Mesenchymal stem cell (in vitro differentiated cells and primary cell): ENCODE results near the gene KLHL22.

Experiments
- DNase-seq: peaks from one replicate; pipeline ENCODE4 v3.0.0-alpha.2; 2013
- H2AFZ ChIP-seq: one replicate; pipeline ENCODE4 v1.6.1; 2013; ENCODE audit warnings: low read depth, mild to moderate bottlenecking, control low read depth, inconsistent platforms, low read length, moderate library complexity
- H2AK5ac ChIP-seq: 2 replicates; pipeline ENCODE4 v1.6.1; 2013; ENCODE audit warnings: low read length, moderate library complexity, mild to moderate bottlenecking, inconsistent platforms; ENCODE audit not compliant: severe bottlenecking
- H2BK120ac ChIP-seq: one replicate; pipeline ENCODE4 v1.6.1; 2013; ENCODE audit warnings: low read depth, mild to moderate bottlenecking, inconsistent platforms, low read length, moderate library complexity
- H2BK12ac ChIP-seq, 2 experiments: one replicate each; pipeline ENCODE4 v1.6.1; 2013; ENCODE audit warnings: inconsistent platforms in 2 of 2, low read length in 2 of 2, mild to moderate bottlenecking in 2 of 2, moderate library complexity in 2 of 2, control low read depth in 1 of 2
- H2BK15ac ChIP-seq: one replicate; pipeline ENCODE4 v1.6.1; 2013; ENCODE audit warnings: mild to moderate bottlenecking, low read depth, inconsistent platforms; ENCODE audit not compliant: poor library complexity, severe bottlenecking
- H2BK5ac ChIP-seq: 2 replicates; pipeline ENCODE4 v1.6.1; 2013; ENCODE audit warnings: low read depth, mild to moderate bottlenecking, low read length, control low read depth, inconsistent platforms; ENCODE audit not compliant: poor library complexity, severe bottlenecking
- H3K14ac ChIP-seq, 2 experiments: one replicate each; pipeline ENCODE4 v1.6.1; 2013; ENCODE audit warnings: inconsistent platforms in 2 of 2, low read length in 2 of 2, control low read depth in 1 of 2, mild to moderate bottlenecking in 1 of 2, moderate library complexity in 1 of 2
- H3K18ac ChIP-seq, 2 experiments: one replicate each; pipeline ENCODE4 v1.6.1; 2013; ENCODE audit warnings: inconsistent platforms in 2 of 2, low read length in 2 of 2, control low read depth in 1 of 2, low read depth in 1 of 2, mild to moderate bottlenecking in 1 of 2
- H3K23ac ChIP-seq, 2 experiments: one replicate each; pipeline ENCODE4 v1.6.1; 2013; ENCODE audit warnings: inconsistent platforms in 2 of 2, low read length in 2 of 2, mild to moderate bottlenecking in 2 of 2, moderate library complexity in 2 of 2, control low read depth in 1 of 2
- H3K27ac ChIP-seq: 2 replicates; pipeline ENCODE4 v1.5.1; 2013; ENCODE audit warnings: mild to moderate bottlenecking, moderate library complexity, low read length, control low read depth, inconsistent platforms; ENCODE audit not compliant: poor library complexity, severe bottlenecking
- H3K27me3 ChIP-seq, 2 experiments: 2 replicates each; pipeline versions ENCODE4 v1.6.1 to v1.7.0; 2013; ENCODE audit warnings: low read length in 2 of 2, mild to moderate bottlenecking in 2 of 2, moderate library complexity in 2 of 2, control low read depth in 1 of 2, inconsistent platforms in 1 of 2; ENCODE audit not compliant: control insufficient read depth in 1 of 2, insufficient read depth in 1 of 2
- H3K36me3 ChIP-seq, 2 experiments: 2 replicates each; pipeline versions ENCODE4 v1.6.1 to v1.7.0; 2013; ENCODE audit warnings: low read length in 2 of 2, control low read depth in 1 of 2, inconsistent platforms in 1 of 2, low read depth in 1 of 2, mild to moderate bottlenecking in 1 of 2; ENCODE audit not compliant: insufficient read depth in 2 of 2, control insufficient read depth in 1 of 2
- H3K4ac ChIP-seq, 2 experiments: one replicate each; pipeline ENCODE4 v1.6.1; 2013; ENCODE audit warnings: inconsistent platforms in 2 of 2, low read length in 2 of 2, mild to moderate bottlenecking in 2 of 2, moderate library complexity in 2 of 2, control low read depth in 1 of 2, low read depth in 1 of 2
- H3K4me1 ChIP-seq: 2 replicates; pipeline ENCODE4 v1.6.1; 2013; ENCODE audit warnings: low read depth, low read length, control low read depth; ENCODE audit not compliant: control insufficient read depth, insufficient read depth
- H3K4me2 ChIP-seq: 2 replicates; pipeline ENCODE4 v1.6.1; 2013; ENCODE audit warnings: low read length, mild to moderate bottlenecking, inconsistent platforms; ENCODE audit not compliant: poor library complexity, severe bottlenecking
- H3K4me3 ChIP-seq, 2 experiments: 2 replicates each; pipeline versions ENCODE4 v1.5.1 to v1.7.0; 2013; ENCODE audit warnings: low read length in 2 of 2, mild to moderate bottlenecking in 2 of 2, control low read depth in 1 of 2, low read depth in 1 of 2; ENCODE audit not compliant: insufficient read depth in 1 of 2
- H3K79me1 ChIP-seq: replicated peaks from 2 replicates; pipeline ENCODE4 v1.6.1; 2013; ENCODE audit warnings: mild to moderate bottlenecking, control low read depth, low read length, inconsistent platforms; ENCODE audit not compliant: poor library complexity, severe bottlenecking
- H3K9ac ChIP-seq: 2 replicates; pipeline ENCODE4 v1.7.0; 2013; ENCODE audit warnings: mild to moderate bottlenecking, low read length, moderate library complexity
- H3K9me3 ChIP-seq: 2 replicates; pipeline ENCODE4 v1.7.0; 2013; ENCODE audit warnings: mild to moderate bottlenecking, low read length; ENCODE audit not compliant: control insufficient read depth
- H4K8ac ChIP-seq: one replicate; pipeline ENCODE4 v1.6.1; 2013; ENCODE audit warnings: inconsistent platforms, mild to moderate bottlenecking, low read length, moderate library complexity
- H4K91ac ChIP-seq: one replicate; pipeline ENCODE4 v1.6.1; 2013; ENCODE audit warnings: mild to moderate bottlenecking, low read length, inconsistent platforms
- WGBS: methylation state at CpG from one replicate; pipeline ENCODE4 v1.1.7; 2013; ENCODE audit warnings: mixed read lengths; 5-methylcytosine and 5-hydroxymethylcytosine counted together

KLHL22 gene

GRCh38 chr22:20396639-20397038 lies 99.0 kb downstream of the KLHL22 start:
- H3K4me3 ChIP-seq: no peak overlapping the region
- no peak overlapping the region for H4K8ac ChIP-seq
- no peak overlapping the region for H3K27ac ChIP-seq
- H3K4ac ChIP-seq: no peak overlapping the region
- 96% methylated on average over 1 of the region's 1 CpG for WGBS
- peak; percentile 52 for DNase-seq
- H3K9me3 ChIP-seq: no peaks in the 10 kb centered on the region
- H3K9ac ChIP-seq: no peak overlapping the region
- H4K91ac ChIP-seq: no peak overlapping the region
- H2AK5ac ChIP-seq: no peak overlapping the region
- H2BK120ac ChIP-seq: no peak overlapping the region
- no peak overlapping the region for H3K4me2 ChIP-seq
- no peak overlapping the region for H2AFZ ChIP-seq
- peaks cover 24% of the 10 kb centered on the region for H3K4me1 ChIP-seq
- H3K18ac ChIP-seq: no peak overlapping the region
- no peak overlapping the region for H3K23ac ChIP-seq
- no peak overlapping the region for H2BK15ac ChIP-seq
- no peaks in the 10 kb centered on the region for H3K27me3 ChIP-seq
- H3K36me3 ChIP-seq: peaks cover 0 to 19% of the 10 kb centered on the region in 2 experiments
- no peak overlapping the region for H3K14ac ChIP-seq
- no peak overlapping the region for H2BK12ac ChIP-seq
- peaks cover 38% of the 10 kb centered on the region for H3K79me1 ChIP-seq
- no peak overlapping the region for H2BK5ac ChIP-seq

GRCh38 chr22:20395907-20396287 lies 99.7 kb downstream of the KLHL22 start:
- 42% methylated on average over 1 of the region's 2 CpGs for WGBS

DNA sequence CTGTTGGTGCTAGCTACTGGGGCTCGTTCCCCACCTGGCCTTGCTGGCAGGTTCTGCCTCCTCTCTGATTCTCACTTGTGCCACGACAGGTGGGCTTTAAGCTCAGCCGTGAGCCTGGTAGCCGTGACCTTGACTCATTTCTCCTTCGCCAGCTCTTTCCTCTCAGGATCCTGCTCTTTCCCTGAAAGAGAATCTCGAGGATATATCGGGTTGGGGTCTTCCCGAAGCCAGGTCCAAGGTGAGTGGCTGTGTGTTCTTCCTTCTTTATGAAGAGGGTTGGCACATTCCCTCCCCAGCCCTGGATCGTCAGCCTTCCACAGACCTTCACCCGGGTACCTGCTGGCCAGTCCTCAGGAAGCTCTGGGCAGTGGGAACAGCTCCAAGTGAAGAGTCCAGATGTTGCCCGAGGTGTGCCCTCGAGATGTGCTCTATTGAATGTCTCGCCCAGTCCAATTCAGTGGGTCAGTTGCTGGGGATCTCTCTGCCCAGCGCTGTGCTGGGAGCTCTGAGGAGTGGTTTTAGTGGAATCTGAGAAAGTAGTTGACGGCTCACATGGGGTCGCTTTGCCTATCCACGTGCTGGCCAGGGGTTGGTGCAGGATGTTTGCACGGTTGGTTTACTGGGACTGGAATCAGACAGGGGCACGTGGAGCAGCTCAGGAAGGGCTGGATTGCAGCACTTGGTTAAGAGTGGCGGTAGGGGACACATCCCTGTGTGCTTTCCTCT lies 100.3 kb downstream of the KLHL22 start:
- no peak overlapping the region for H3K23ac ChIP-seq
- no peak overlapping the region for H2BK5ac ChIP-seq
- peaks cover 21% of the 10 kb centered on the region for H3K4me1 ChIP-seq
- no peak overlapping the region for H3K4ac ChIP-seq
- H3K9ac ChIP-seq: peak overlapping the region; percentile 89
- H4K91ac ChIP-seq: no peak overlapping the region
- peaks cover 28% of the 10 kb centered on the region for H3K79me1 ChIP-seq
- no peaks in the 10 kb centered on the region for H3K27me3 ChIP-seq
- no peak overlapping the region for H2BK120ac ChIP-seq
- H3K4me3 ChIP-seq: peak overlapping the region in 1 of 2 experiments; percentile 93
- no peak overlapping the region for H2BK15ac ChIP-seq
- H2BK12ac ChIP-seq: no peak overlapping the region
- no peak overlapping the region for H2AK5ac ChIP-seq
- H3K14ac ChIP-seq: no peak overlapping the region
- no peak overlapping the region for H3K27ac ChIP-seq
- no peak for DNase-seq
- H4K8ac ChIP-seq: no peak overlapping the region
- H3K4me2 ChIP-seq: peak overlapping the region; percentile 79
- no peak overlapping the region for H3K18ac ChIP-seq
- 91% methylated on average over 20 of the region's 20 CpGs for WGBS
- H2AFZ ChIP-seq: no peak overlapping the region
- H3K36me3 ChIP-seq: peaks cover 0 to 6% of the 10 kb centered on the region in 2 experiments
- no peaks in the 10 kb centered on the region for H3K9me3 ChIP-seq

More at GRCh38 chr22:20395907-20396287, 99.7 kb downstream of the KLHL22 start:
- Histone ChIP-seq H3K9me3 (no peaks in the 10 kb centered on the region), H3K14ac (no peak overlapping the region), H4K91ac (no peak overlapping the region), H3K4me2 (no peak overlapping the region), H3K4me1 (peaks cover 21% of the 10 kb centered on the region), H3K79me1 (peaks cover 34% of the 10 kb centered on the region), H3K27ac (no peak overlapping the region), H4K8ac (no peak overlapping the region), H2AK5ac (no peak overlapping the region), H2BK5ac (no peak overlapping the region), H2BK120ac (no peak overlapping the region), H3K4ac (no peak overlapping the region), H2BK15ac (no peak overlapping the region), H2AFZ (no peak overlapping the region), H3K9ac (no peak overlapping the region), H3K23ac (no peak overlapping the region), H3K4me3 (no peak overlapping the region), H3K18ac (no peak overlapping the region), H2BK12ac (no peak overlapping the region), H3K36me3 (peaks cover 0 to 12% of the 10 kb centered on the region in 2 experiments), H3K27me3 (no peaks in the 10 kb centered on the region)
- no peak for DNase-seq

DNA sequence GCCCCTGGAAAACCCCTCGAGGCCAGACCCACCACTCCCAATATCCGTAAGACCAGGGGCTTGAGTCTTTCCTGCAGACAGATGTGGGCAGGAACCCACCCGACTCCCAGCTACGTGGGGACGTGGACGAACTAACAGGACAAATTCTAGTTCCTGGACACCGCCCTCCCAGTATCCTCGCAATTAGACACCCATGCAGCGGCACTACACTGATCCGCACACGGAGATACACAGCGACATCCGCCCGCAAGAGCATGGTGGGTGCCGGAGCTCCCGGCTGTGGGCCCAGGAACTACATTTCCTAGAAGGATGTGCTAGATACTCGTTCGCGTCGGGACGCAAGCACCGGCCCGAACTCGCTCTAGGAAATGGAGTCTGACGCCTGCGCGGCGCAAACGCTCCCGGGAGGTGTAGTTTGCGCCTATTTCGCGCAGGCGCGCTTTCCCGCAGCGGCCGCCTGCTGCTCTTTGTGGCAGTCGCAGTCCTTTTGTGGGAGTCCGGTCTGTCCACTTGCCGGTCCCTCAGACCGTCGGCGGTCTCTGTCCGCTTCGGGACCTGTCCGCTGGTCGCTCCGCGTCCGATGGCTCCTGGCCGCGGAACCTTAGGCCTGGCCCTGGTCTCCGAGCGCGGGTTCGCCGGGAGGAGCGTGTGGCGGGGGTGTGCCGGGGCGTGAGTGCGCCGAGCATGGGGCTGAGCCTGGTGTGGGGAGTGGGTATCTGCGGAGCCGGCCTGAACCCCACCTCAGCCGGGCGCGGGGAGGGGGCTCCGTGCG lies 101.7 kb downstream of the KLHL22 start, which contains the start of gene ZNF74:
Gene ZNF74, plus strand, starts transcription at position 447 of the 772 bp plus-strand sequence. CDS start 478 bp downstream, outside the sequence.
- Histone ChIP-seq H3K4me1 (peaks cover 21% of the 10 kb centered on the region), H3K27ac (no peak within 1 kb of the TSS), H2BK120ac (peak within 1 kb of the TSS; percentile 71), H3K4ac (peak within 1 kb of the TSS; percentile 91 to 96), H2BK15ac (peak within 1 kb of the TSS; percentile 86), H3K4me3 (peak within 1 kb of the TSS; percentile 89 to 93), H3K4me2 (peak within 1 kb of the TSS; percentile 88), H3K23ac (peak within 1 kb of the TSS in 1 of 2 experiments; percentile 97), H4K91ac (peak within 1 kb of the TSS; percentile 89), H3K14ac (peak within 1 kb of the TSS in 1 of 2 experiments; percentile 99), H3K9me3 (no peaks in the 10 kb centered on the region), H2AK5ac (no peak within 1 kb of the TSS), H3K79me1 (peaks cover 24% of the 10 kb centered on the region), H3K9ac (peak within 1 kb of the TSS; percentile 89), H2BK12ac (peak within 1 kb of the TSS in 1 of 2 experiments; percentile 49), H2BK5ac (no peak within 1 kb of the TSS), H3K36me3 (peaks cover 0 to 4% of the 10 kb centered on the region in 2 experiments), H4K8ac (peak within 1 kb of the TSS; percentile 100), H2AFZ (peak within 1 kb of the TSS; percentile 94), H3K18ac (peak within 1 kb of the TSS; percentile 94 to 96), H3K27me3 (no peaks in the 10 kb centered on the region)
- WGBS: 7% methylated on average over 65 of the region's 71 CpGs
- DNase-seq: peak; percentile 89
